GM19372 (cell line): ENCODE data around the gene RPS6KL1.

ENCODE experiments used
- ATAC-seq: cut with Tn5 transposase; IDR thresholded peaks from one replicate; pipeline ENCODE4 v1.9.1; 2021; ENCODE audit warnings: mild to moderate bottlenecking, low read depth, moderate library complexity; ENCODE audit not compliant: unreplicated experiment

The RPS6KL1 gene

DNA sequence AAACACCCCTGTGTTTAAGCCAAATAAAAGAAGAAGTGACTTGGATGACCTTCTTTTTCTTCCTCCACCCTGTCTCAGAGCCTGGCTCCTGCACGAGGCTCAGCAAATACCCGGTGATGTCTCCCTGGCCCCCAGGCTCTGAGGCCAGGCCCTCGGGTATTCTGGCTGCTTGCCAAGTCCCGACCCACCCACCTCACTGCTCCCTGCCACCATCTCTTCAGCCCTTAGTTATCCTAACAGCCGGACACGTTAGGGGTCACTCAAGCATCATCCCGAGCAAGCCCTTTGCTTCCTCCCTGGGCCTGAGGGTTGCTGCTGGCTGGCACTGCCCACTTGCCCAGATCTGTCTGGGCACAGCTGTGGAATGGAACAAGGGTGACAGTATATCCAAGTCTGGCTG, 7.2 kb downstream of the RPS6KL1 start:
- ATAC-seq, result no peak

DNA sequence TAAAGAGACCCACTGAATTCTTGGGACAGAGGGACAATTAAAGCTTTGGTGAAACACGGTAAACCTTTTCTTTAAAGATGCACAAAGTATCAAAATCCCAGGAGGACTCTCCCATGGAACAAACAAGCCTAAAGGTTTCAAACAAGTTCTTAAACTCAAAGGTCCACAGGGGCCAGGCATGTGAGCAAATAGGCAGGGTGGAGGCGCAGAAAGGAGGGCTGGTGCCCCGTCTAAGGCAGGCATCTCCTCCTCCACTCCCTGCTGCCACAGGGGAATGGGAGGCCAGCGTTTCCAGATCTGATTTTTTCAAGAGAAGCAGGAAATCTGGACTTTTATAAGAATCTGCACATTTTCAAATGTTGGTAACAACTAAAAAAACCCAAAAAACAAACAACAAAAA, 7.6 kb downstream of the RPS6KL1 start:
- ATAC-seq, result no peak

DNA sequence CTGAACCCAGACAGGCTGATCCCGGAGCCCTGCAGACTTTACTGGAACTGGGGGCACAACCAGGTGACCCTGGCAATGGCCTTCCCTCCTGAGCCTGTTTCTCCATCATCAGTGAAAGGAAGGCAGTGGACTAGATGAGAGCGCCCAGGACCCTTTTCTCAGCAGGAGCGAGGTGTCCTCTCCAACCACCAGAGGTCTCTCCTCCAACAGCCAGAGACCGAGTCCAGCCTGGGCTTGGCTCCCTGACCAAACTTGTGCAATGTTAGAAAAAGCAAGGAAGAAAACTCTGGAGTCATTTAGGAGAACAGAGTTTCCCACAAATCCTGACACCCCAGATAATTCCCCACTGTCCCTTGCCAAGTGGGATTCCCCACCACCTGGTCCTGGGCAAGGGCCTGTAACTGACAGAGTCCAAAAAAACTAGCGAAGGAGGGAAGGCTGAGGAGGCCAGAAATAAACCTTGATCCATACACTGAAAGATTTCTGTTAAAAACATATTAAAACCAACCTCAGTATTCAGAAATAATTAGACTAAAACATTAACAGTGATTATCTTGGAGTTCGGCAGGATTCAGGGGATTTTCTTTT, 9.0 kb downstream of the RPS6KL1 start:
- no peak for ATAC-seq

DNA sequence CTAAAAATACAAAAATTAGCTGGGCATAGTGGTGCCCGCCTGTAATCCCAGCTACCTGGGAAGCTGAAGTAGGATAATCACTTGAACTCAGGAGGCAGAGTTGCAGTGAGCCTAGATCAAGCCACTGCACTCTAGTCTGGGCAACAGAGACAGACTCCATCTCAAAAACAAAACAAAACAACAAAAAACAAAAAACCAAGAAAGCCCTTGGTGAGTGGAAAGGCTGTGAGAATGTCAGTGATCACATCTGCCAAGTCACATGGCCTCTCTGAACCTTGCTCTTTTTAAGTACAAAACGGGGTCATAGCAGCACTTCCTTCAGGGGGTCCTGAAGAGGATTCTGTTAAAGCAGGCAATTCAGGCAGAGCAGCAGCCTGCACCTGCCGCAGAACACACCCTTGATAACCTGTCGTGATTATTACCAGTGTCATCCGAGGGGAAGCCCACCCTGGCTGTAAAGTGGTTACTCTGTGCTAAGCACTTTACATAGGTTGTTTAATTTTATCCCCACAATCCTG, 9.6 kb downstream of the RPS6KL1 start:
- ATAC-seq, result no peak

DNA sequence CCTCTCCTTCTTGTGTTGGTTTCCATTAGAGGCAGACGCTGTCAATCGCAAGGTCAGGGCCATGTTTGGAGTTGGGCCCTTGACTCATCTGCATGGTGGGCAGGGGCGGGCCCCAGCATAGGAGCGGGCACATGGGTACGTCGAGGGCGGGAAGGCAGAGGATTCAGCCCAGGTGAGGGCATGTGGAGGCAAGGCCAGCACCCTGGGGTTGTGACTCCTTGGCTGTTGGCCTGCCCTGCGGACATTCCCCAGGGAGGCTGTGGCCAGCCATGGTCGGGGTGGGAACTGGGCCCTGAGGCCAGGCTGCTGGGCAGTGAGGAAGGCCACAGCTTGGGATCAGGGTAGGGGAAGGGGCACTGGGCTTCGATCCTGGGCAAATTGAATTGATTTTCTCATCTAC, 10.3 kb downstream of the RPS6KL1 start:
- ATAC-seq, result no peak

DNA sequence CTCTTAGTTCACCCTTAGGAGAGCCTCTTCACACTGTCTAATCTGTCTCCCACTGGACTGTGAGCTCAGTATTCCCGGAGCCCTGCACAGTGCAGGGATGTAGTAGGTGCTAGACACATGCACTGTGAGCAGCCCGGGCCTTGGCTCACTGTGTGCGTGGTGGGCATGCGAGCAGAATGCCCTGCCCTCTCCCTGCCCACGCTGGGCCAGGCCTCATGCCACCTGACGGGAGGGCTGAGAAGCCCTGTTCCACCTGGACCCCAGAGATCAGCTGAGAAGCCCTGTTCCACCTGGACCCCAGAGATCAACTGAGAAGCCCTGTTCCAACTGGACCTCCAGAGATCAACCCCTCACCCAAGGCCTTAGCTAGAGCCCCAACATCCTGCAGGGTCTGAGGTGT, 10.9 kb downstream of the RPS6KL1 start:
- no peak for ATAC-seq

DNA sequence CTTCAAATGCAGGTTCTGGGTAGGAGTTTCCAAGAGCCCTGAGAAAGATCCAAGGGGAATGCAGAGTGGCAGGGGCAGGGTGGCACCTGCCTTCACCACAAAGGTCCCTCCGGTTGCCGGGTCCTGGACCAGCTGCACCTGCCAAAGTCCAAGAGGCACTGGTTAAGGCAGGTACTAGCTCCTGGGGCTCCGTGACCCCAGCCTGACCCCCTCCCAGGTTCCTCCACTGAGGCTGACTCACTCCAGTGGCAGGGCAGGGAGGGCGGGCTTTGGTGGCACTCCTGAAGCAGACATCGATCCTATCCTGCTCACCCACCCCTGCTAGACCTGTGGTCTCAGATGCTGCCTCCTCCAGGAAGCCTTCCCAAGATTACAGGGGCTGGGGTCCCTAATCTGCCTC, 11.4 kb downstream of the RPS6KL1 start:
- ATAC-seq, result no peak

DNA sequence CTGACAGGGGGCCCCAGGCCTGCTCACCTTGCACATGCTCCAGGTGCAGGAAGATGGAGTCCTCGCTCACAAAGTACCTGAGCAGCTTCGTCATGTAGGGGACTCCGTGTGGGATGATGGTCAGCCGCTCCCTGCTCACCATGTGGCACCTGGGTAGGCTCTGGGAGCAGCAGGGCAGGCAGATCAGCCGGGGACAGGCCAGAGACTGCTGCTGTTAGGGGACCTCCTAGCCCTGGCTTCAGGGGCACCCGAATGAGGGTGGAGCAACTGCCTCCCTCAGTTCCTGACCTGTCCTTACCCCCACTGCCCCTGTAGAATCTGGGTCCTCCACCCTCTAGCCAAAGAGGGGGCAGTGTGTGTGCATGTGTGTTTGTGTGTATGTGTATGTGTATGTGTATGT, 11.8 kb downstream of the RPS6KL1 start:
- no peak for ATAC-seq

DNA sequence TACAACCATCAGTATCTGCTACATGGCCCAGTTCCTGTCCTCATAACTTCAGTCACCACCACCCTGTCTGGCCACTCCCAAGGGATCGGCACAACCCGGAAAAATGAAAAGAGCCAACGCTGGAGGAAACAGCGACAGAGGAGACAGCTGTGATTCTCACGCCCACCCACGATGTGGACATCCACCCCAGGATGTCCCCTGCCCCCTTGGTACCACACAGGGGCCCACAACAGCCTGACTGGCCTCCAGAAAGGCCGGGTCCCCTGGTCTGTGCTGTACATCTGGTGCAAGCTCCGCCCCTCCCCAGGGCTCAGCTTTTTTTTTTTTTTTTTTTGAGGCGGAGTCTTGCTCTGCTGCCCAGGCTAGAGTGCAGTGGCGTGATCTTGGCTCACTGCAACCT, 12.5 kb downstream of the RPS6KL1 start:
- no peak for ATAC-seq

DNA sequence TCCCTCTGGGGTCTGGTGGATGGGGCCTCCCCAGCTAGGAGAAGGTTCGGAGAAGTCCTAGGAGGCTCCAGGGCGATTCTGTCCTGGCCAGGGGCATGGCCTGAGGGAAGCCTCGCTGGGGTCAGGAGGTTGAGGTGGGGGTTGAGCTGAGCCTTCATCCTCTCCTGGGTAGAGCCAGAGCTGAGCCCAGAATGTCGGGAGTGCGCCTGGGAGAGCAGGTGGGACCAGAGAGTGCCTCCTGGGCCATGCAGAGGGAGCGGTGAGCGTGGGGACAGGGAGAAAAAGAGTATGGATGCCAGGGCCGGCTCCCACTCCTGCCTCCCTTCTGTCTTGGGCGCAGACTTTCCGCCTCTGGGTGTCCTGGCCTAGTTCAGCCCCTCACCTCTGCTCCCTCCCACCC, 13.1 kb downstream of the RPS6KL1 start:
- ATAC-seq, result no peak

DNA sequence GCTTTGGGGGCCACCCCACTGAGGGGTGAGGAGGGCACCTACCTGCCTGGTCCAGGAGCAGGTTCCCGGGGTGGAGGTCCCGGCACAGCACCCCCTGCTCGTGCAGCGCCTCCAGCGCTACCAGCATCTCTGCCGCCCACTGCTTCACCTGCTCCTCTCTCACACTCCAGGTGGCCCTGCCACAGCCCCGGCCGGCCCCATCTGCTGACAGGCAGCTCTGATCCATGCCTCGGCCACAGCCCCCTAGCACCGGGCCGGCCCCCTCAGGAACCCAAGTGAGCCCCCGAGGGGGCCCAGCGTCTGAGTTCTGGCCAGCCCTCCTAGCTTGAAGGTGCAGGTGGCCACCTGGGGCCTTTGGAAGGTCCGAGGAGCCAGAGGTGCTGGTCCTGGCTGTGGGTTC, 13.6 kb downstream of the RPS6KL1 start:
- ATAC-seq, result no peak

DNA sequence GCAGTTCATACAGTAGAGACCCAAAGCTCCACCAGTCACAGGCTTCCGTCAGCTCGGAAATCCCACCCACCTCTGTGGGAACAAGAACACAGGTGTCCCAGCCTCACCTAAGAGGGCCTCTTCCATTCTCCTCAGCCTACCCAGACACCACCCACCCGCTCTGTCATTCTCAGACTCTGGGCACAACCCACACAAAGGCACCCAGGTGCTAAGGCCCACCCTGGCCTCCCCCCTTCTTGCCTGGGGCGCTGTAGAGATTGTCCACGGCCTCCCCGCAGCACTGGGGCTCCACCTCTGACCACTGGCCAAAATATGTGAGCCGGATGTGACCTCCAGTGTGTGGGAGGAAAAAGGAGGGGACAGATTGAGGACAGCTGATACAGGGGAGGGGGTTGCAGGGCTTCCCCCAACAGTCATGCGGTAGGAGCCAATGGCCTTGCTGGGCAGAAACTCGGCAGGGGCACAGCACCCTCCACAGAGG, 14.2 kb downstream of the RPS6KL1 start:
- no peak for ATAC-seq

DNA sequence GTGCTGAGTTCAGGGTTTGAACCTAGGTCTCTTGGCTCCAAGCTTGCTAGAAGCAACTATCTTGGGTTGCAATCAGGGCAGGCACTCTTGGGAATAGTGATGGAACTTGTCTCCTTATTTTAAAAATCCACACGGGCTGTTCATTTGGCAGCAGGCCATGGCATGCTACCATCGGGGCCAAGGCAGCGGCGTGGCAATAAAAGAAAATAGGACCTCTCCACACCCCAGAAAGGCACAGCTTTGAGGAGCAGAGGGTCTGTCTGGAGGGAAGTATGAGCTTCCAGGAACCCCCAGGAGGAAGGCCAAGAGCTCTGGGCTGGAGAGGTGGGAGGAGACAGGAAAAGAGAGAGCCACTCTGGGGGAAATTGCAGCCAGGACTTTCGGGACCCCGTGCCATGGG, 15.3 kb downstream of the RPS6KL1 start:
- no peak for ATAC-seq

DNA sequence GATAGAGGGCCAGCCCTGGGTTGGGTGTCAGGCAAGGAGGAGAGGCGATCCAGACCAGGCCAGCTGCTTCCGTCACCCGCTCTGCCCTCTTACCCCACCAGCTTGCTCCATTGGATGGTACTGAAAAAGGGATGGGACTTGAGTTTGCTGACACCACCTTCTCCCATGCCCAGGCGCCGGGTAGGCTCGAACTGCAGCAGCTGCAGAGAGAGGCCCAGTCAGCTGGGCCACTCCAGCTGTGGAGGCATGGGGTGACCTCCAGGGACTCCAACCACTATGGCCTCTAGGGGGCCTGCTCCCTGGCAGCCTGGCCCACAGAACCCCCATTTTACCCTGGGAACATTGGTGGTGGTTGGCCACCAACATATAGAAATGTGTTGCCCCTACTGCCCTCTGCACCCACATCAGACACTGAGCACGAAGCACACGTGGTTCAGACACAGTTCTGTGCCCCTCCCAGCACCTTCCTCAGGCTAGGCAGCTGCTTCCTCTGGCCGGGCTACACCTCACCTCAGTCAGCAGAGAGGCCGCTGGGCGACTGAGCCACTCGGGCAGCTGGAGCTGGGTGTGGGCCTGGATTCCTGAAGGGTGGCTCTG, 16.0 kb downstream of the RPS6KL1 start:
- ATAC-seq, result no peak

DNA sequence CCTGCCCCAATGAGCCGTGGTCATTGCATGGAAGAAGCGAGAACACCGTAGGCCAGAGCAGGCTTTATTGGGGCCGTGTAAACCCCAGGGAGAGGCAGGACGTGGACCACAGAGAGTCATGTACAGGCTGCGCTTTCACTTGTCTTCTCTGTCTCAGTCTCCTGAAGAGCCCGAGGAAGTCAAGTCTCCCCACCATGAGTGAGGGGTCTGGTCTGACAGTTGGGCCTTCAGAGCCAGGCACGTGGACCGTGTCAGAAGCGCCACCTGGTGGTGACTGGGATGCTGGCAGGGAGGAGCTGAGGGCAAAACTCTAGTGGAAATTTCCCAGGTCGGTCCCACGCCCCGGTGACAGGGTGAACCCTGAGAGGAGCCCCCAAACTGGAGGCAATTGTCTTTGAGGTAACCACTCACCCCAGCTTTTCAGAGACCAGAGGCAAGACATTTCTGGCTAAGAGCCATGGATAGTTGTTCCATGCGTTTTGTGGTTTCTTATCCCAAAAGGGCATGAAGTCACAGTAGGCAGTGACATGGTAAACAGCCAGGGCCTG, 17.4 kb downstream of the RPS6KL1 start:
- no peak for ATAC-seq

DNA sequence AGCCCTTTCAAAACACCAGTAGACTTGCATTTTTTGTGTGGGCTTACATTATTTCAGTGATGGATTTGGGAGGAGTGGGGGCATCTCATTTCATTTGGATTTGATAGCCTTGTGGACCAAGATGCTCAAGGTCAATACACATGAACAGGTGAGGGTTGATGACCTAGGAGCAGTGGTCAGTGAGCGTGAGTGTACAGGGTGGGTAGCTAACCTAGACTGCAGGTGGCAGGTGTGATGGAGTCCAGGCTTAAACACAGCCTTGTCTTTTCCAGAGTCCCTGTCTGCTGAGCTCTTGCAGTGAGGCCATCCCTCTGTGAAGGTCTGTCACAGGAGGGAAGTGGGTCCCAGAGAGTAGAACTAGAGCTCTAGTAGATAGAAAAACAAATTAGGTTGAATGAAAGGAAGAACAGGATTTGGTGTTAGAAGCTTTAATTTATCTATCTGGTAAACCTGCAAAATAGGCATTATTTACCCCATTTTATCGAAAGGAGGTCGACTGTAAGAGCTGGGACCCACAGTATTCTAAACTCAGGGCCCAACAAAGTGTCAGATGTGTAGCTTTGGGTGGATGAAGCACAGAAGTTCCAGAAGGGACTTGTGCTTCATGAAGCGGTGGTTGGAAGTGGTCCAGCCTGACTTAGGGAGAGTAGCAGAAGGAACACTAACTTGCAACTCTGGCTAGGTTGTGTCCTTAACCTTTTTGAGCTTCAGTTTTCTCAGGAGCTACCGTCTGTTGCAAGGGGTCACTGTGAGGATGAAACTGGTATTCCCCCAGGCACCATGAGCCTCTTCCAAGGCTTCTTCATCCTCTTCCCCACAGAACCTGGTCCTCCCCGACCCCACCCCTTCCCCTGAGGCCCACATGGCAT, 18.2 kb downstream of the RPS6KL1 start:
- ATAC-seq, result no peak

DNA sequence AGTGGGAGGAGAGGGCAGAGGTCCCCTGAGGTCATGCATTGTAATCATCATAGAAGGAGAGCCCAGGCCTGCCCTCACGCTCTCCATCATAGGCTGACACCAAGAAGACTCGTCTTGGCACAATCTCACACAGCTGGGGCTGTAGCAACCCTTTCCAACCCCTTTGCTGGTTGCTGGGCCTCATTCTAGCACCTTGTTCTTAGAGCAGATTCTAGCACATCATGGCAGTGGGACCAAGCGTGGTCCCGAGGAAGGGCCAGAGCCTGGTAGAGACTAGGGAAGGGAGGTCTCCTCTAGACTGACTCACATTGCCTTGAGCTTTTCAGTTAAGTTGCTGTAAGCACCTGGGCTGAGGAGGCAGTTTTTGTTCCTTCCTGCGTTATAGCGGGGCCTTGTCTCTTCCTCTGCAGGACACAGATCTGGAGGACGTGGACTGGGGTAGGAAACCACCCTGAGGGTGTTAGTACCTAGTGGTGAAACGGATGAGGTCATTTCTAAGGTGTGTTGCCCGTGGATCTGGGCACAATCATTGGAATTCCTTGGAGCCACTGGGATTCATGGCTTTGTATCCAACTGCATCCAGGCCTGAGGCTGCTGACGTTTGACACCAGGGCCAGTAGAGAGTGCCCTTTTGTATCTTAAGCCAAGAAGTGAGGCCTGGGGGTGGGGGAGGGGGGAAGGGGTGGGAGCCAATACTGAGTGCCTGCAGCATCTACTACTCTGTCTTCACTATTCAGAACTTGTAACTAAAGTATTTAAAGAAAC, 19.9 kb downstream of the RPS6KL1 start:
- no peak for ATAC-seq

DNA sequence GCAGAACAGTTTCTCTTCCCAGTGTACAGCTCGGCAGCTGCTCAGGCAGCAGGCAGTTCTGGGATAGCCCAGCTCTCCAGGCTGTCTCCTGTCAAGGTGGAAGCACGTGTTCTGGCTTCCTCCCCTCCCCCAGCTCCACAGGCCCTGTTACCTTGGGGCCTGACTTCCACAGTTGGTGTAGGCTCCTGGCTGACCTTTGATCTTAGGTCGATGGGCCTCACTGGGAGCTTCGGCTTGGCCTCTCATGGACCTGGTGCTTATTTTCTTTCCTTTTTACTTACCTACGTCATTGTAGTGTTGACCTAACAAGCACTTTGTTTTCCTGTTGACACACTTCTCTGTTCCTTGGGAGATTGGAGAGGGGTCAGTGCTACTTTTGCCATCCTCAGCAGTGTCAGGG, 24.4 kb downstream of the RPS6KL1 start:
- no peak for ATAC-seq

DNA sequence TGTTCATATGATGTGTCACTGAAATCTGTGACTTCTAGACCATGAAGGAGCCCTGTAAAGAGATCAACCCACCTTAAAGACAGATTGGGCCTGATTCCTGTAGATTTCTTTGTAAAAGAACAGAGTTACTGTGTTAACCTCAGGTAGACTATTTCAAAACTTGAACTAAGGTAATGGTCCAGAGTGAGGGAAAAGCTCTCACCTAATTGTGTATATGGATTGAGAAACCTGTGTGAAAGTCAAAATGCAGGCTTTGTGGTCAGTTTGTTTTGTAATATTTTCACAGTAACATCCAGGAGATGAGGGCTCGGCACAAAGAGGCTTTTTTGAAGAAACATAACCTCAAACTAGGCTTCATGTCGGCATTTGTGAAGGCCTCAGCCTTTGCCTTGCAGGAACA, 25.0 kb downstream of the RPS6KL1 start:
- ATAC-seq, result no peak

DNA sequence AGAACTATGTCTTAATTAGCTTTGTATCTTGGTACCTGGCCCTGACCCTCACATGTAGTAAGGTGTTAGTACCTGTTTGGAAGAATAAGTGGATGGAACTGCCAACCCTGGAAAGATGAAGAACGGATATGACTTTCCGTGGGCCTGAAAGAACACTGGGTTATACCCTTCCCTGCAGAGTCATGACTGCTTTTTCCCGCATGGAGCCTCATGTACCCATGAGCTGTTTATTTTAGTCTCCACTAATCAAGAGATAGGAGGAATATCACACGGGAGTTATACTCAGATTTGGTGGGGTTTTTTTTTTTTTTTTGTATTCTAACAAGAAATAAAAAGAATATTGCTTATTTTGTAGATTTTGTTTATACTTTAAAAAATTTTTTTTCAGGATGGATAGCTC, 25.4 kb downstream of the RPS6KL1 start:
- ATAC-seq, result no peak

DNA sequence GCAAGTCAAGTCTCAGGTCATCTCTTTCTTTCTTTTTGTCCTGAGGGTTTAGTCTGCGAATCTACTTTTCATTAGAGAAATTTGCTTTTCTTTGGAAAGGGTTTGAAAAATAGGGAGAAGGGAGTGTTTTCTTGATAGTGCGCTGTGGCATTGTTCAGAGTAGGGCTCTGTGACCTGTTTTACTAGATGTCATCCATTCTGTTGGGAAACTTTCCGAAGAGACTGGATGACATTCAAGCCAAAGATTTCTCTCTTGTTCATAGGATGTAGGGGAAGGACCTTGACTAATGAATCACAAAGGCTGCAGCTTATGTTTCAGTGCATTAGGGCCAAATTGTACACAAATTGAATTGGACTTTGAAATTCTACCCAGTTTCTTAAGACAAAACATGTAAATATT, 26.7 kb downstream of the RPS6KL1 start:
- ATAC-seq, result no peak
